NCI-H2196 treated with DMSO at 0.1 percent for 48 hours (cell line): ENCODE results near the gene LHFPL6.

ENCODE experiments used
- DNase-seq: peaks from one replicate; lab custom pipeline; 2025; ENCODE audit not compliant: unreplicated experiment; lab: John Stamatoyannopoulos, UW

The LHFPL6 gene

GRCh38 chr13:39418424-39418823 lies 184.6 kb downstream of the LHFPL6 start:
- no peak for DNase-seq

GRCh38 chr13:39417643-39418042 lies 185.3 kb downstream of the LHFPL6 start:
- no peak for DNase-seq

- no peak for DNase-seq
Measured at GRCh38 chr13:39417131-39417530, 185.9 kb downstream of the LHFPL6 start.

GRCh38 chr13:39415008-39415802 lies 187.8 kb downstream of the LHFPL6 start:
- DNase-seq: no peak

- DNase-seq: no peak
Measured at GRCh38 chr13:39414339-39414738, 188.7 kb downstream of the LHFPL6 start.

- DNase-seq: no peak
Measured at GRCh38 chr13:39411511-39411910, 191.5 kb downstream of the LHFPL6 start.

GRCh38 chr13:39410964-39411363 lies 192.0 kb downstream of the LHFPL6 start:
- no peak for DNase-seq

GRCh38 chr13:39410096-39410901 lies 192.7 kb downstream of the LHFPL6 start:
- no peak for DNase-seq

GRCh38 chr13:39408512-39408911 lies 194.5 kb downstream of the LHFPL6 start:
- DNase-seq: no peak

GRCh38 chr13:39407786-39408185 lies 195.2 kb downstream of the LHFPL6 start:
- DNase-seq: no peak

- no peak for DNase-seq
Measured at GRCh38 chr13:39407138-39407537, 195.9 kb downstream of the LHFPL6 start.

GRCh38 chr13:39406688-39407087 lies 196.3 kb downstream of the LHFPL6 start:
- no peak for DNase-seq

GRCh38 chr13:39405596-39406205 lies 197.3 kb downstream of the LHFPL6 start:
- no peak for DNase-seq

GRCh38 chr13:39405107-39405506 lies 197.9 kb downstream of the LHFPL6 start:
- DNase-seq: no peak

- no peak for DNase-seq
Measured at GRCh38 chr13:39403106-39403505, 199.9 kb downstream of the LHFPL6 start.

GRCh38 chr13:39402221-39402970 lies 200.6 kb downstream of the LHFPL6 start:
- no peak for DNase-seq

- DNase-seq: no peak
Measured at GRCh38 chr13:39401756-39402155, 201.2 kb downstream of the LHFPL6 start.

- DNase-seq: no peak
Measured at GRCh38 chr13:39401046-39401705, 201.8 kb downstream of the LHFPL6 start.

- no peak for DNase-seq
Measured at GRCh38 chr13:39399102-39399501, 203.9 kb downstream of the LHFPL6 start.

GRCh38 chr13:39397896-39398265 lies 205.1 kb downstream of the LHFPL6 start:
- no peak for DNase-seq
